GM12872 (cell line): ENCODE measurements around the gene MIDN.

Source experiments
- CTCF ChIP-seq: IDR thresholded peaks from 3 replicates; pipeline ENCODE4 v1.5.1; 2011; ENCODE audit warnings: low read depth, mild to moderate bottlenecking, low read length, moderate library complexity; ENCODE audit not compliant: insufficient read depth

MIDN gene

GRCh38 chr19:1294688-1295087 is 46.3 kb downstream of the MIDN start:
- no peak for TF ChIP-seq CTCF

- no peak for TF ChIP-seq CTCF
These were observed 47.0 kb downstream of the MIDN start for GRCh38 chr19:1295169-1296012.

- no peak for TF ChIP-seq CTCF
These were observed 47.7 kb downstream of the MIDN start for GRCh38 chr19:1296078-1296477.

GRCh38 chr19:1296575-1297271 is 48.3 kb downstream of the MIDN start:
- TF ChIP-seq CTCF: no peak

- TF ChIP-seq CTCF: no peak
These were observed 49.9 kb downstream of the MIDN start for GRCh38 chr19:1298235-1298634.

GRCh38 chr19:1299801-1300200 is 51.4 kb downstream of the MIDN start:
- no peak for TF ChIP-seq CTCF

GRCh38 chr19:1300744-1301490 is 52.5 kb downstream of the MIDN start:
- no peak for TF ChIP-seq CTCF
